Hypothalamus (tissue), 51 donors: Measurements from ENCODE around the gene RUNX3.

Source experiments
- DNase-seq, 51 donors: peaks; one replicate each; lab custom pipeline; 2025; lab: John Stamatoyannopoulos, UW

RUNX3 gene

DNA sequence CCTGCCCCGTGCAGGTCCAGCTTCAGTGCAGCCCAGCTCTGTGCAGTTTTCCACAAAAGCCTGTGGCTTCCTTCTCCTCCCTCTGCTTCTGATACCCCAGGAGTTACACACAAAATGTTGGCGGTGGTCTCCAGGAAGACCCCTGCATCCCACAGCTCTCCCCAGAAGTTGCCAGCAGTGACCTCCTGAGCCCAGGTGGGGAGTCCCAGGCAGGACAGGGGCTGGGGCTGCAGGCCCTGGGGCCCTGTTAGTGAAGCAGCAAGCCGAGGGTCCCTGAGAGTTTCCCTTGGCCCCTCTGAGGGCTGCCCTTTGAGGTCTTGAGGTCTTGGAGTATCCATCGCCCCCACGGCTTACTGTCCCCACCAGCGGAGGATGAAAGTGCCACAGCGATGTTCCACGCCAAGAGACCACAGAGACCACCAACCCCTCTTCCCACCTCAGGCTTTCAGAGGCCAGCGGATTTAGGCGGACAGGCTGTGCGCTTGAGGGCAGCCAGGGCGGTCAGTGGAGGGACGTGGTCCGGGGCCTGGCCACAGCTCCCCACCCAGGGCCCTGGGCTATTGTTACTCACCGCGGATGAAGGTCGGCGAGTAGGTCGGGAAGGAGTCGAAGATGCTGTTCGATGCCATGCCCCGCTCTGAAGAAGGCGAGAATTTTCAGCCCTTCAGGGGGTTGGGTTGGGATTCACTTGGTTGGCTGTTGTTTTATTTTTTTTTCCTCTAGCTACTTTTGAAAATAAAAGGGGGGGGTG is 34.0 kb upstream of the RUNX3 start:
- no peak for DNase-seq

DNA sequence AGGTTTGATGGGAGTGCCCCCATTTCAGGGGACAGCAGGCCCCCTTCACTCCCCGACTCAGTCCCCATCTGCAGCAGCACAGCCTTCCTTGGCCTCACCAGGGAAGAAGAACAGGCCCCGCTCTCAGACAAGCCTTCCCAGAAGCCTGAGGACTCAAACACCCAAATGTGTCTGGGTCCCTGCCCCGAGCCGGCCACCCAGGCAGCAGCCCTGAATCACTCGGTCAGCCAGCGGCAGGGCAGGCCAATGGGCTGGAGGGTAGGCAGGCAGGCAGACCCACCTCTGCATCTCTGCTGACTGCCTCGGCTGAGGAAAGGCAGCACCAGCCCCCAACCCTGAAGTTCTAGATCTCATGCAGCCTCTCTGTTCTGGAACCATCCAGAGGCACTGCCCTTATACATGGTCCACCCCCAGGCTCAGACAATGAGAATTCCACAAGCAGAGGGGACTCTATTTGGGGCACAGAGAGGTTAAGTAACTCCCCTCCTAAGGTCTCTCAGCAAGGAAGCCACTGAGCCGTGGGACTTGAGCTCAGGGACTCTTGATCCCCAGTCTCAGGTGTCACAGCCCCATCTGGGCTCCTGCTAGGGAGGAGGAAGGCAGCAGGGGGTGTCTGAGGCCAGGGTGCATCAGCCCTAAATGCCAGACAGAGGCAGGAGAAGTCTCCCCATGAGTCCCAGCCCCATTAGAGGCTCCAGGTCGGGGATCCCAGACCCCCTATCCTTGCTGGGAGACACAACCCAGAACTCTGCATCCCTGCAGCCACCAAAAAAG is 33.2 kb upstream of the RUNX3 start:
- DNase-seq = no peak

DNA sequence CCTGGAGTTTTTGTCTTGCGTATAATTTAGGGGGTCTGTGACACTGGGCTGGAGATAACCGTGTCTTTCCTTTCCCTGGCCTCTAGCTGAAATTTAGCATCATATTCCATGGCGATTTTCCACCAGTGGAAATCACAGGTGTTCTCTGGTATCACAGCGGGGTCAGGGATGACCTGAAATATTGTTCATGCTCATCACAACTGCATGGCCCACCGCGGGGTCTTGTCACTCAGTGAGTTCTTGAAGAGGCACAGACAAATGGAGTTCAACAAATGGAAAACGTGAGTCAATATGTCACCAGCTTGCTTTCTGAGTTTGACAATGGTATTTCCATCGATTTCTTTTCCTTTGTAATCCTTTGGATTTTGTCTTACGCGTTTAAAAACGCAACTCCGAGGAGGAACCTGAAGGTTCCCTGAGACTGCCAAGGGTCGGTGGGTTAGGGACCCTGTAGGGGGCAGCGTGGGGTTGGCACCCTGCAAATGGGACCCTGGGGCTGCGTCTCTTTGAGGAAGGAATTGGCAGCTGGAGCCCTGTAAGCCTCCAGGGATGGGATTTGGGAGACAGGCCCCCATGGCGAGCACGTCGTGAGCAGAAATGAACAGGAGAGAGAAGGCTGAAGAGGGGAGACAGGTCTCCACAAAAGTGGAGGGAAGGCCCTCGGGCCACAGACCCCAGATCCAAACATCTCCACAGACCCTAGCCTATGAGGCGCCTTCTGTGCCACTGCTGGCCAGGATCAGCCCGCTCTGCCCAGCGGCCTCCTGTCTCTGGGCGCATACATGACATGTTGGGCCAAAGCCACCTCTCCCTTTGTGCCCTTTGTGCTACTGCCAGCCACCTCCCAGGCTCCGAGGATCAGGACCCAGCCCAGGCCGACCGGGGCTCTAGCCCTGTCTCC is 32.1 kb upstream of the RUNX3 start:
- DNase-seq = no peak

DNA sequence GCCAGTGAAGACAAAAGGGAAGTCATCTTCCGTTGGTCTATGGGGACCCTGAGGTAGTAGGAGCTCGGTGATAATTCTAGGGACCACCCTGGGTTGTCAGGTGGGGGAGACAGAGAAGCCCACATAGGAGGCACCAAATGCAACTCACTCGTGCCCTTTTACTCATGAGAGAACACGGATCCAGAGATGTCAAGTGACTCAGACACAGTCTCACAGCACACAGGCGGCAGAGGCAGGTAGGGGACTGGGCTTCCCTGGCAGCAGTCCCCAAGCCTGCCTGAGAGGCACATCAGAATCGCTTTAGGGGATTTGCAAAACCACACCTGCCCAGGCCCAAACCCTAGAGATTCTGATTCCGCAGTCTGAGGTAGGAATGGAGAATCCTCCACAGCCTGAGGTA is 31.3 kb upstream of the RUNX3 start:
- DNase-seq = no peak

DNA sequence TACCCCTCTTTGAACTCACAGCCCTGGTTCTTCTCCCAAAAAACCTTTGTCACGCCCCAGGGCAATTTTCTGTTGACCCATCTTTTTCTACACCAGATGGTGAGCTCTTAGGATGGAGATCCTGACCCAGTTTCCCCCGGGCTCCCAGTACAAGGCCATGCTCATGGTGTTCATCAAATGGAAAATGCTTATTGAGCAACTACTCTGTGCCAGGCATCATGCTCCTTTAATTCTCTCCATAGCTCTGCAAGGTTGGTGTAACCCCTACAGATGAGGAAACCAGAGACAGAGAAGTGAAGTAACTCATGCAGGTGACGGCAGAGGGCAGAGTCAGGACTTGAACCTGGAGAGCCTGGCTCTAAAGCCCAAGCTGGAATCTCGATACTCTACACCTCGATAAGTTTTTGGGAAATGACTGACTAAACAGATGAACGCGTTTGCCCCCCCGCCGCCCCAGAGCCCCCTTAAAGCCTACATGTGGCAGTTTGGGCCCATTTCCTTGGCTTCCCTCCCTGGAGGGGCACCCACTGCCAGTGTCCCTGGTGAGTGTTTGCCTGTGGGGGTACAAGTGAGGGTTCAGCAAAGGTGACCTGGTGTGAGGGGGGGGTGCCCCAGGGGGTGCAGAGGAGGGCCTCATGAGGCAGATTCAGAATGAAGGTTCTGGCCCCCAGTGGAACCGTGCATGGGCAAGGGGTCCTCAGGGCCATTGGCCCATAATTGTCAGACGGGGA is 30.2 kb upstream of the RUNX3 start:
- no peak for DNase-seq

DNA sequence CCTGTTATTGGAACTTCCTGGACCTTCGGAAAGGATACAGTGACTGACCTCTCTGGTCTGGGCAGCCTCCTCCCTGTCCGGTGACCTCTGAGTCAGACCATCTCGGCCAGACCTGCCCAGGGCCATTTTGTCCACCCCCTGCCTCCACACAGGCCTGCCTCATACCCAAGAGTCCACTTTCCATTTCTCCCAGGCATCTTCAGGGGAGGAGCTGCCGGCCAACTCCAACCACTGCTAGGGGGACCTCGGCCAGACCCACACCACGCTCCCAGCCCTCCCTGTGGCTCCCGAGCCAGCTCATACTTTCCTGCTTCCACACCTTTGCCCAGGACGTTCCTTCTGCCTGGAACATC is 29.5 kb upstream of the RUNX3 start:
- no peak for DNase-seq

DNA sequence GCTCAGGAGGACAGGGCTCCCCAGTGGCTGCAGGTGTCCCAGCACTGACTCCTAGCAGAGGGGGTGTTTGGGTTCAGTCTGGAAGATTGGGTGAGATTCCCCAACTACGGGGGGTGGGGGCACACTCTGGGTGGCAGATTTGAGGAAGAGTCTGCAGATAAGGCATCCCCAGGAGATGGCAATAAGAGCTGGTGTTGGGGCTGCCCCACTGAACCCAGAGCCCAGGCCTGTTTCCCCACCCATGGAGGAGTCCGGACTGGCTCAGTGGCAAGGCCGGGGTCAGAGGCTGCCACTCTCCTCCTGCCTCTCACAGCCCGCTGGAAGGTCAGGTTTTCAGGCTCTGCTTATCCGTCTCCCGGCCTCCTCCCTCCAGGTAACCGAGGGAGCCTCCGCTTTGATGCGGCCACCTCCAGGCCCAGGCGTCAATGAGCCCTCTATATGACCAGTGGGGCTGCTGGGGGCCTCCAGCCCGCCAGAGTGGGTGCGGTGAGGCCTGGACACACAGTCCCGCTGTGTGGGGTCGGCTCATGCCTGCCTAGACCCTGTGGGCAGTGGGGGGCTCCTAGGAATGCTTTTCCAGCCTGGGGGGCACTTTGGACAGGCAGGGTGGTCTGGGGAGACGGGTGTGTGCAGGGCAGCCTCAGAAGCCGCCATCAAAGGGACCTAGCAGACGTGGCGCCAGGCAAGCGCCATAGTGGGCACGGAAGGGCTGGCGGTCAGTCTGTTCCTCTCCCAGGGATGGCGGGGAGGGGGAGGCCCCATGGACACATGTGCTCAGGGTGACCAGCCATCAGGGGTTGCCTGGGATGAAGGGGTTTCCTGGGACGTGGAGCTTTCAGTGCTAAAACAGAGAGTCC is 28.9 kb upstream of the RUNX3 start:
- no peak for DNase-seq

DNA sequence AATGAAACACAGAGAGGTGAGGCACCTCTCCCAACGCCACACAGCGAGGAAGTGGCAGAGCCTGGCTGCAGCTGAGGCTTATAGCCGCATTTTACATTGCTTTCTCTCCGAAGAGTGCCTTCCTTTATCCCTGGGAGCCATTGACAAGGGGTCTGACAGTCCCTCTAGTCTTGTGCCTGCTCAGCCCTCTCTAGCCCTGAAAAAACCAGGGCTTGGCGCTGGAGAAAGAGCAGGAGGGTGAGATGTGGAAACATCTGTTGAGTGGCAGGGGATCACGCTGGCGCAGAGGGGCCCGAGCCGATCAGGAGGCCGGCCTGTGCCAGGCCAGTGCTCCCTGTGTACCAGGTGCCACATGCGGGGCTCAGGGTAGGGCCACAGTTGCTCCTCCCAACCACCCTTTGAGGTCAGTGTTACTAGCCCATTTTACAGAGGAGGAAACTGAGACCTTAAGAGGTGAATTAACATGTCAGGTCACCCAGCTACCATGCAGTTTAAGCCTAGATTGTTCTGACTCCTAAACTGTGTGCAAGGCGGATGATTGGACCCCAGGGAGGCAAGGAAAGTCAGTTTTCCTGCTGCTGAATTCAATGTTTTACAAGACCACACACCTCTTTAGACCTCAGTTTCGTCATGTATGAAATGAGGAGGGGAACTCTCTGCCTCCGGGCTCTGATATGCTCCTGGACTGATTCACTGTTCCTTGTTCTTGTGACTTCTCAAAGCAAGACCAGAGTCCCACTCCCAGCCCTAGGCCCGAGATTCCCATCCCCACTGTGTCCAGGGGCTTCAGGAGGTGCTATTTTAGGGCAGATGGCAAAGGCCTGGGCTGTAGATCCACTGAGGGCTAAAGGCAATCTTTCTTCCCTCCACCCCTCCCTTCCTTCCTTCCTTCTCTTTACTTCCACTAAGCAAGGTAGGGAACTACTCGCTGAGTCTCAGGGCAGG is 28.0 kb upstream of the RUNX3 start:
- no peak for DNase-seq

DNA sequence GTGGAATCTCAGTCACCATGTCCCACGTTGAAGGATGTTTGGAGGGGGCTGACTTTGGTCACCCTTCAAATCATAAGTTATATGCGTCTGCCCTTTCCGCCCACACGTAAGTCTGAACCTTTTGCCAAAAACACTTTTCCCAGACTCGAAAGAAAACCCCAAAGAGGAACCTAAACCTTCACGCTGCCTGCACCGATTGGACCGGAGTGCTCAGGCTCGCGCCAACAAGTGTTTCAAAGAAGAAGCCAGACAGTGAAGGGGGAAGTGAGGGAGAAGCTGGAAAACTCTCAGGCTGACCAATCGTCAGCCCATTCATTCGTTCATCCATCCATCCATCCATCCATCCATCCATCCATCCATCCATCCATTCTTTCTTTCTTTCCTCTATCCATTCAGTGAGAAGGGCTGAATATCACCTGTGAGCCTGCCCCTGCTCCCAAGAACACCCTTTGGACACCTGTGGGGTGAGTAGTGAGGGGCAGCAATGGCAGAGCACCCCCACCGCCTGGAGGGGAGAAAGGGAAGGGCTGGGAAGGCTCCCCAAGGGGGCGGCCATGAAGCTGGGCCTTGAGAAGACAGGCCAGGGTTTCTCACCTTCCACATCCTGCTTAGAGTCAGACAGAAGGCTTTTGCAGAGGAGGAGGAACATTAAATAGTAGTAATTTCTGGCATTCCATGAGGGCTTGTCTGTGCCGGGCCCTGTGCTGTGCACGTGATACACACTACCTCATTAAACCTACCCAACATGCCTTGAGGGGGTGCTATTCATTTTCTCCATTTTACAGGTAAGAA is 27.1 kb upstream of the RUNX3 start:
- DNase-seq = peak in 1 of 51 donors; percentile 8

DNA sequence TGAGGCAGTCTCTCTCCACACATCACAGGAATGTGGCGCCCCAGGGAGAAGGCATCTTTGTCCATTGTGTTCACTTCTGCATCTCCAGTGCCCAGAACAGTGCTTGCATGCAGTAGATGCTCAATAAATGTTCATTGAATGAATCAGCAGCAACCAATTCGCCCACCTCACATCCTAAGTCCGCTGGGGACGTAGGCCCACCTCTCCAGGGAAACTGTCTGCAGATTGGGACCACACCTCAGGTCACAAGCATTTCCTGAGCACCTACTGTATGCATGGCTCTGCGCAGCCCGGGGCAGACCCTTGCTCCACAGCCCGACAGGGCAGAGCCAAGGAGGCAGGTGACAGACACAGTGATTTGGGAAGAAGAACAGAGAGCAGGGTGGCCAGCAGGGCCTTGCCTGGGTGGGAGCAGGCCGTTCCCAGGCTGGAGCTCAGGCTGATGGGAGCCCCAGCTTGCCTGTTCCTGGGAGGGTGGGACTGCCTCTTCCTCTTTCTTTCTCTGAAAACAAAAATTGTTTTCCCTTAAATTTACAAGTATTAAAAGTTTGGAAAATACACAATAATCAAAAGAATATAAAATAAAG is 25.8 kb upstream of the RUNX3 start:
- no peak for DNase-seq

DNA sequence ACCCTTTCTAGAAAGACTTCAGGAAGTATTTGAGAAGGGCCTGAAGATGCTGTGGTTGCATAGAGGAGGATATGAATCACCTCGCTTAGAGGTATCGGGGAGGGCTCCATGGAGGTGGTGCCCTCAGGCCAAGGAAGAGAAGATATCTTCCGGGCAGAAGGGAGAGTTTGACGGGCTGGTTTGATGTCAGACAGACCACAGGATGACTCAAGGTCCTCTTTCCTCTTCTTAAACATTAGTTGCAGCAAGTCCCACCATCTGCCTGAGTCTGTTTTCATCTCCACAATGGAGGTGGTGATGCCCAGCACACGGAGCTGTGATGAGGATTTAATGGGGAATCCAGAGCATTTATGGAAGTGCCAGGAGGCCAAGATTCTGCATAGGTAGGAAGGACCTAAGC is 25.1 kb upstream of the RUNX3 start:
- DNase-seq = no peak

DNA sequence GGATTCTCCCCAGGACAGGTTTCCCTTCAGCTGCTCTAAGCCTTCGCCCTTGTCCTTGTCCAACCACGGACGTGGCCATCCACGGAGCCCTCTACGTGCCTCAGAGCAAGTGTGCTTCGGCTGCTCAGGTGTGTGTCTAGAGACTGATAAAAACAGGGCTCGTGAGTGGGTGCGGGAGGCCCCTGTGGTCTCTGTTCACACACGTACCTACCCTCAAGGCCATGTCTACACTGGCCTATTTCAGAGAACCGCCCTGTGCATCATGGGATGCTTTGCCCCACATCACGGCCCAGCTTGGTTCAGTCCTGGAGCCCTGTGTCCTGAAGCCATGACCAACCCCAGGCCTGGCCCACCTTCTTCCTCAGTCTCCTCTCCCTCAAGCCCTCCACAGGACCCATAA is 24.6 kb upstream of the RUNX3 start:
- DNase-seq = no peak

DNA sequence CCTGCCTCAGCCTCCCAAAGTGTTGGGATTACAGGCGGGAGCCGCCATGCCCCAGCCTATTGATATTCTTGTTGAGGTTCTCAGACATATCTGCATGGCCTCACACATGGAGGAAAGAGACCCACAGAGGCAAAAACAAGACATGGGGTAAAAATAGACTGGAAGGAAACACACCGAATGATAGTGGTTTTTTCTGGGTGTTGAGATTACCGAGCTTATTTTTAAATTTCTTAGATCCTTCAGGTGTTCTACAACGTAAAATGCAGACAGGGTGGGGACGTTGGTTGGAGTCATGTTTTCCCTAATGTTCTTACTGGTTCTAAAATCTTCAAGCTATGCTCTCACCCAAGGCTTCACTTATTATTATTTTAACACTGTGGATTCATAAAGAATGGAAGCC is 23.9 kb upstream of the RUNX3 start:
- DNase-seq = no peak

DNA sequence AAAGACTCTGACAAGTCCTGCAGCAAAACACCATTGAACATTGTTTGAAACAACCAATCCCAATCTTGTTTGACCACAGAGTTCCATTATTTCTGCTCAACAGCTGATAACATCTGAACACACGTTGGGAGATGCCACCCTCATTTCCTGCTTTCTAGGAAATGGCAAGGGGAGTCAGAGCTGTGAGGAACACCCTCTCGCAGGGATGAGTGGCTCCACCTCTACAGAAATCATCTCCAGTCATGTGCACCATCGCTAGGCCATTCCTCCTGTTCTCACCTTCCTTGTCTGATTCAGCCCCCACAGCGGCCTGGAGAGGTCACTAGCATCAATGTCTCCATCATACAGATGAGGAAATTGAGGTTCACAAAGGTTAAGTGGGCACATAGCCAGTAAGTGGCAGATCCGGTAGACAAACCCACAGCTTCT is 22.4 kb upstream of the RUNX3 start:
- DNase-seq = no peak

DNA sequence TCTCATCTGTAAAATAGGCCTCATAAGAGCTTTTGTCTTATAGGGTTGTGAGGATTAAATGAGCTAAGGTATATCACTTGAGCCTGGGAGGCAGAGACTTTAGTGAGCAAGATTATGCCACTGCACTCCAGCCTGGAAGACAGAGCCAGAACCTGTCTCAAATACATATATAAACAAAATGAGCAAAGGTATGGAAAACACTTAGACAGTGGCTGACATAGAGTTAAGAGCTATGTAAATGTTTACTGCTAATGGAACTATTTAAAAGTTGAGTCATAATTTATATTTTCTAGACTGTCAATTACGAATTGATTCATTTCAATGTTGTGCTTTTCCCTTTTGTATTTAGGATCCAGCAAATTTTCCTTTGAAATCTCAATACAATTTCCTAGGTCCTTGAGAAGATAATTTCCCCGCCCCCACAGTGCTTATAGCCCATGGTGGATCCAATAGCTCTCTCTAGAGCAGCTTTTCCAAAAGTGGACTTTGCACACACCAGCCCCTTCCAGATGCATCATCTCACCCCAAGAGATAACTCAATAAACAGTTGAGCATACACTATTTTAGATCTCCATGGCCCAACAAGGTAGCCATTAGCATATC is 21.8 kb upstream of the RUNX3 start:
- no peak for DNase-seq

DNA sequence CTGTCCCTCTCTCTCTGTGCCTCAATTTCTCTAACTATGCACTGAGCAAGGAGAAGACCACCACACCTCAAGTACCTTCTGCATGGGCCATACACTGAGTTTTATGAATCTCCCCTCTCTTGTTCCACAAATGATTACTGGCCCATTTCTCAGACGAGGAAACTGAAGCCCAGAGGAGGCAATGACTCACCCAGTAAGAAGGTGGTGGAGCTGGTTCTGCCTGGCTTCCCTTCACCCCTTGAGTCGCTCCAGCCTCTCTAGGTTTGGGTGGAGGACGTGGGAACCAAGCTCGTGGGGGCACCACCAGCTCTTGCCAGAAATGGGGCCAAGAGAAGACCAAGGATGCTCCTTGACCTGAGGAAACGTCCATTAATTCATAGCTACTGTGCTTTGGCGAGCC is 21.3 kb upstream of the RUNX3 start:
- no peak for DNase-seq

DNA sequence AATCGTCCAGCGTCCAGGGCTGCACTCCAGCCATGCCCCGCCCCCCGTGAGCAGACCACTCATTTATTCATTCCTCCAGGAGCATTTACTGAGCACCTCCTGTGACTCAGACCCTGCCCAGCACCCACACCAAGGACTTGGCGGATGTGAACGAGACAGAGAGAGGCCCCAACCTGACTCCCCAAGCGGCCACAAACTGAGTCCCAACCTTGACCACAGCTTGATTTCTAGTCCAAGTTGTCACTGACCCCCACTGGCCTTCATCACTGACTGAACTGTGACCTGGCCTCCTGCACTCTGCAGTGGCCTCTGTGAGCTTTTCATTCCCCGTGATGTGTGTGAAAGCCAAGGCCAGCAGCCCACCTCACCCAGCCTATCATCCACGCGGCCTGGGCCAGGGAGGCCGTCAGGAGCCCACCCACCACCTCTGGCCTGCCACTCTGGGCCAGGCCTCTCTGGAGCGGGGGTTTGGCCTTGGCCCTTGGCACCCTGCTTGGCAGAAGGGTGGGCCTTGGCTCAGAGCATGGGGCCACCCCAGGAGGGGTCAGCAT is 19.3 kb upstream of the RUNX3 start:
- DNase-seq = no peak
